GM21423 (cell line): ENCODE data around the gene MPST.

ENCODE experiments used
- ATAC-seq: cut with Tn5 transposase; IDR thresholded peaks from one replicate; pipeline ENCODE4 v1.9.1; 2021; ENCODE audit warnings: mild to moderate bottlenecking, moderate library complexity; ENCODE audit not compliant: unreplicated experiment

The MPST gene

DNA sequence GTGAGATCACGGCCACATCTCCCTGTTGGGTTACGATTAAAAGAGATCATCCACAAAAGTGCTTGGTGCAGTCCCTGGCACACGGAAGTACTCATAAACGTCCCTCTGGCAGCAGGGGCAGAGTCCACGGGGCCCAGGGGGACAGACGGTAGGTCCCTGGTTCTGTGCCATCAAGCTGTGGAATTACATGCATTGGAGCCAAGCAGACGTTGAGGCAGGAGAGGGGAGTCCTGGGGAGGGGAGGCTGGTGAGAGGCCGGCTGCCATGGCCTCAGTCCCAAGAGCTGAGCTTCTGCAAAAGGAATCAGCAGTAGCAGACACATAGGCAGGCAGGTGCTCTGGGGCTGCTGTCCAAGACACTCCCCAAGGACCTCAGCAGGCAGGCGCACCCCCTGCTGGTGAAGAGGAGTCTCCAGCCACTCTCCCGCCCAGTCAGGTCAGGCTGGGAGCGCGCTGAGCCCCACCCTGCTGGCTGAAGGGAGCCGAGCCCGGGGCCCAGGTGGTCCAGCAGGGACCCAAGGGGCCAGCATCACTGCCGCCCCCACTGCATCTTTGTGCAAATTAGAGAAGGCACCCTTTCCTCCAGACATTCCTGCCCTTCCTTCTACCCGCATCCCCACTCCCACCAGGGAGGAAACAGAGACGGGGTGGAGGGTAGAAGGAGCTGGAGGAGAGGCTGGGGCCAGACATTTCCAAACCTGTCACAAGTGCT lies 24.4 kb downstream of the MPST start:
- ATAC-seq: peak; percentile 51

DNA sequence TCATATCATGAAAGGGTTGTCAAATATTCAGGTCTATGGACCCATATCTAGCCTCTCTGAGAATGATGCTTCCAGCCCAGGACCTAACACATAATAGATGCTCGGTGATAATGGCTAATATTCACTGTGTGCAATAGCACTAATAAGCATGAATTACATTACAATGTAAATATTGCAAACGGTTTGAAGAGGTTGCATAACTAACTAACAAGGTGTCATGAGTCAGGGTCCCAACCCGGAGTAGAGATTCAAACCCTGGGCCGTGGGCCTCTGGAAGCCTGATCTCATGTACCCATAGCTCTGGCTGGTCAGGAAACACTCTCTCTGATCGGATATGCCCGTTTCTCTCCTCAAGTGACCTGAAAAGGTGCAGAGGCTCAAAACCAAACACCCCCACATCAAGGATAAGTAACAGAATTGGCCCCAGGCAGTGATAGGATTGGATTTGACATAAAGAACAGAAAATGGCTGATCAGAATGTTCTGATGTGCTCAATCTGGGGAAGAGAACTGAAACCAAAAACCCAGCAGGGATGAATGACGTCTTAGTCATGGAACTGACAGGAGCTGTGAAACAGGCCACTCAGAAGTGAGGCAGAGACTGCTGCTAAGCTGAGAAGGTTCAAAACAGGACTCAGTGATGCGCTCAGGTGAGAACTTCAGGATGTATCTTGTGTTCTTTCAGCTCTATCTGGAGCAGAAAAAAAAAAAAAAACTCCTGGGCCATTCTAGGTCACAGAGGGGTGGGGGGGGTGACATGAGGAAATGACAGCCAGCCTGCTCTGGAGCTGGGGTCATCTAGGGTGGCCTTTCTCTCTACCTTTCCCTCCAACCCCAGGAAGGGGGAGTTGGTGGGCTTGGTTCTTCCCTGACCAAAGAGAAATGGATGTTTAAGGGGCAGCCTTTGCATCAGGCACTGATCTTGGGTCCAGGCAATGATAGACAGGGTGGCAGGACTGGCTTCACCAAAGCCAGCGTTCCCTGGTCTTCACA lies 25.4 kb downstream of the MPST start:
- ATAC-seq: no peak

DNA sequence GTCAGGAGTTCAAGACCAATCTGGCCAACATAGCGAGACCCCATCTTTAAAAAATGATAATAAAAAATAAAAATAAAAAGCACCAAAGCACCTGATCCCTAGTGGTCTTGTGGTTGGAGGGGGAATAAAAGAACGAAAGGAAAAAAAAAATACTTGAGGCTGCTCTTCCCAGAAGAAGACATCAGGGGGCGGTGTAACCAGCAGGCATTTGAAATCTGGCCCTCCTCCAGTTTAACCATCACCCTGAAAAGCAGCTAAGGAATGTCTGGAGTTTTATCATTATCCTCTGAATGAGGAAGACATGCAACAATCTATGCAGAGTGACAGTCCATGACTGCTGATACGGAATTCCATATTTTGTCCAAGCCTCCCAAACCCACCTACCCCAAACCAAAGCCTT lies 26.4 kb downstream of the MPST start:
- no peak for ATAC-seq

GRCh38 chr22:37046589-37046988 lies 27.0 kb downstream of the MPST start:
- ATAC-seq: no peak

GRCh38 chr22:37047006-37047405 lies 27.5 kb downstream of the MPST start:
- no peak for ATAC-seq

- ATAC-seq: no peak
These were observed 28.6 kb downstream of the MPST start for GRCh38 chr22:37048133-37048532.

DNA sequence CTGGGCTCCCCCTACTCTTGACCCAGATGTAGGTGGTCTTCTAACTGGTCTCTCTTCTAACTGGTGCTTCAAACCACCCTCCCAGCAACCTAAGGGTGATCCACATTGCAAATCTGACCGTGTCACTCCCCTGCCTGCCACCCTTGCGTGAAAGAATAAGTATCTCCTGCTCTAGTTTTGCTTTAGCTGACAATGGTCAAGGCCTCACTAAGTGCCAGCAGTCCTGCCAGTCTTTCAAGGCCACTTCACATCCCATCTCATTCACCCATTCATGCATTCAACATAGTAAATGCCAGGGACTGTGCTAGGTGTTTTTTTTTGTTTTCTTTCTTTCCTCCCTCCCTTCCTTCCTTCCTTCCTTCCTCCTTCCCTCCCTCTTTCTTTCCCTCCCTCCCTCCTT lies 29.7 kb downstream of the MPST start:
- ATAC-seq: no peak

- no peak for ATAC-seq
These were observed 31.4 kb downstream of the MPST start for GRCh38 chr22:37050913-37051312.

DNA sequence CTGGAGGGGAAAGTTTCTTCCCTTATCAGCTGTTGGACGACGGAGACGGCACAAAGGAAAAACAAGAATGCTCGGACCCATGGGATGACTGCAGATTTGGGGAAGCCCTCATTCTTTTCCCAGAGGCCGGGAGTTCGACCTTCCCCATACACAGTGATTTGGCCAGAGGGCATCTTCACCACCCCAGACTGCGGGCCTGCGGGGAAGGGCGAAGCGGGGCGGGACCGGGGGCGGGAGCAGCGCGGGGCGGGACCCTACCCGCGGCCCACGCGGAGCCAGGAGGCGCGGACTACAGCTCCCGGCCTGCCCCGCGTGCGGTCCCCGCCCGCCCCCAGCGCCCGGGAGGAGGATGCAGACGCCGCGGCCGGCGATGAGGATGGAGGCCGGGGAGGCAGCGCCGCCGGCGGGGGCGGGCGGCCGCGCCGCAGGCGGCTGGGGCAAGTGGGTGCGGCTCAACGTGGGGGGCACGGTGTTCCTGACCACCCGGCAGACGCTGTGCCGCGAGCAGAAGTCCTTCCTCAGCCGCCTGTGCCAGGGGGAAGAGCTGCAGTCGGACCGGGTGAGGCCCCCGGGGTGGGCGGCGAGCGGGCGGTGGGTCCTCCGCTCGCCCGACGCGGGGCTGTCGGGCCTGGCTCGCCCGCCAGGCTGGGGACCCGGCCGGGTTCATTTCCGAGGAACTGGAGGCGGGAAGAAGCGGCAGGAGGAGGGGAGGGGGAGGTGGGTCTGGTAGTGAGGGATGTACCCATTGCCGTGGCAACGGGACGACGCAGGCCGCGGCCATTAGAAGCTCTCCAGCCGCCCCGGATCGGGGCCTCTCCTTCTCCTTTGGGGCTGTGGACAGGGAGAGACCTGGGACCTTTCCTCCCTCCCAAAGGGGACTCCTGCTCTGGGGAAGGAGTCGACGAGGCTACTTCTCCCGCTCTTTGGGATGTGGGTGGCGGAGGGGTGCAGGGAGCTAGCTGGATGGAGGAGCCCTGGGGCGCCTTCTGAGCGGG lies 32.1 kb downstream of the MPST start, which contains the start of gene KCTD17:
KCTD17 (plus strand) TSS at position 352 of the 995 bp plus-strand sequence; CDS start at position 371, 19 bp downstream.
- ATAC-seq: peak; percentile 77

- no peak for ATAC-seq
These were observed 33.1 kb downstream of the MPST start for GRCh38 chr22:37052386-37053309.

- ATAC-seq: no peak
These were observed 33.9 kb downstream of the MPST start for GRCh38 chr22:37053310-37054055.

DNA sequence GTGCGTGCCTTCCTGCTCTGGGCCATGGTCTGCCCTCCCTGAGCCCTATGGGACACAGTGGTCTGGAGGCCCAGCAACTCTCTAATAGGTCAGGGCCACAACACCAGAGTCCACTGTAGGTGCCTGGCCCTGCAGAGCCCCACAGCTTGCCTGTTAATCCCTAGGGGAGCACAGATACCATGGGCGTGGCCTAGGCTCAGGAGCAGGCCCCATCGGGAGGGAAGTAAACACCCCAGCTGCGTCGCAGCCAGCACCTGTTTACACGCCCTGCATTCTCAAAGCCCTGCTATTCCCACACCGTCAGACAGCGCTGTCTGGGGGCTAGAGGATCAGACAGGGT lies 34.5 kb downstream of the MPST start:
- ATAC-seq: no peak

- no peak for ATAC-seq
These were observed 35.2 kb downstream of the MPST start for GRCh38 chr22:37054600-37055365.

GRCh38 chr22:37056246-37056645 lies 36.7 kb downstream of the MPST start:
- no peak for ATAC-seq

- ATAC-seq: no peak
These were observed 37.7 kb downstream of the MPST start for GRCh38 chr22:37057226-37057625.

DNA sequence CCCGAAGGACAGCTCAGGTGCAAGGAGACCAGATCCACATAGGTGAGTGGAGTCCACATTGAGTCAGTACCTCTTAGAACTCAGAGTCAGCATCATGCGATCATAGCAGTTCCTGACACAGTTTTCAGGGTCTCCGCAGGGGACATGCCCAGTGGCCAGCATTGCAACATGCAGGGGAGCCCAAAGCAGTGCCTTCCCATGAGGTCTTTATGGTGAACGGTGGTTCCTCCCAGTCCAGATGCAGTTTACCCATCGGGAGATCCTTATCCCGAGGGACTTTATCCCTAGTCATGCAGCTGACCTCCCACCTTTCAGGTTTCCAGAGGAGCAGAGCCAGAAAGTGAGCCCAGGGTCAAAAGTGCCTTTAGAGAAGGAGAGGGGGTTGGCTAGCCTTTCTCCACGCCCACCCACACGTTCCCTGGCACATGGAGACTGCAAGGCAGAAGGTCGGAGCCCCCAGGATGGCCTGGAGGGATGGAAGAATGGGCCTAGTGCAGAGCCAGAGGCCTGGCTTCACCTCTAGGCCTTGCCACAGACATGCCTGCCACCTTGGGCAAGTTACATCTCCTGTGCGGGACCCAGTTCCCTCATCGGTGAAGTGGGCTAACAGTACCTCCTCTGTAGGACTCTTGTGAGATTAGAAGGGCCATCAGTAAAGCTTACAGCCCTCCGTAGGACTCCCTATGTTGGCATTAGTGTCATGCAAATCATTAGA lies 38.4 kb downstream of the MPST start:
- no peak for ATAC-seq

DNA sequence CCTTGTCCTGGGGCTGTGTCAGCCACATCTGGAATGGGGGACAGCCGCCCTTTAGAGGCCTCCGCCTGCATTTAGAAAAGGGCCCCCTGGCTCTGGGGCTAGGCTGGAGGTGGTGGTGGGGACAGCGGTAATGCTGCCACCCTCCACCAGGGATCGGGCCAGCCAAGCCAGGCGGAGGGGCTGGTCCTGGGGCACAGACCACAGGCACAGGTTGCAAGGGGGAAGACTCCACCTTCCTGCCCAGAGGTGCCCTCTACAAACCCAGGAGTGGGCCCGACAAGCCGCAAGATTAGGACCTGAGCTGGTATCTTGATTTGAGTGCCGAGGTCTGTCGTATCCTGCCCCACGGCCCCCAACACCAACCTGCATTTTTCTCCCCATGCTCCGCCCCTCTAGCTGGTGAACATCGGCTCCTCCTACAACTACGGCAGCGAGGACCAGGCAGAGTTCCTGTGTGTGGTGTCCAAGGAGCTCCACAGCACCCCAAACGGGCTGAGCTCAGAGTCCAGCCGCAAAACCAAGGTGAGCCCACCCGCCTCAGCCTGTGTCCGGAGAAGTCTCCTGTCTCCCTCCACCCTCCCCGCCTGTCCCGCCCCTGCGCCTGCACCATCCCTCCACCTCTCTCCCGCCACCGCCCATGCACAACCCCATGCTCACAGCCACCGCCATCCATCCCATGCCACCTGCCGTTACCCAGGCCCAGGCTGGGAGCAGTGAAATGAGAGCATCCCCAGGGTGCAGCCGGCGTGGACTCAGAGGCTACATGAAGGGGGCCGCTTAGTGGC lies 39.6 kb downstream of the MPST start:
- ATAC-seq: no peak
